Esophagus squamous epithelium (tissue), 5 donors: ENCODE results near the gene FKBP11. TPM values are rescaled to one million over a fixed set of nuclear protein-coding genes. Genes with fewer than 3 reads are reported as not detected.

ENCODE experiments used
- DNase-seq: peaks from one replicate; lab custom pipeline; 2025; lab: John Stamatoyannopoulos, UW
- H3K27ac ChIP-seq, 4 donors: fragments of 200-600 bp; sonication (generic); one replicate each; pipeline ENCODE4 v1.5.1; 2016 to 2019; ENCODE audit warnings: mild to moderate bottlenecking in 1 of 4
- H3K27me3 ChIP-seq, 4 donors: fragments of 200-600 bp; sonication (generic); 1 replicate in 3 of 4; 2 replicates in 1 of 4; pipeline versions ENCODE4 v1.5.1 to v1.6.0; 2017 to 2021; ENCODE audit warnings: antibody characterized with exemption in 1 of 4
- H3K36me3 ChIP-seq, 3 donors: fragments of 200-600 bp; sonication (generic); one replicate each; pipeline ENCODE4 v1.5.1; 2016 to 2019
- H3K4me1 ChIP-seq, 3 donors: fragments of 200-600 bp; sonication (generic); one replicate each; pipeline ENCODE4 v1.5.1; 2017 to 2019
- H3K4me3 ChIP-seq, 4 donors: fragments of 200-600 bp; sonication (generic); 1 replicate in 3 of 4; 2 replicates in 1 of 4; pipeline ENCODE4 v1.5.1; 2016 to 2019; ENCODE audit warnings: mild to moderate bottlenecking in 2 of 4, moderate library complexity in 1 of 4
- H3K9me3 ChIP-seq, 3 donors: fragments of 200-600 bp; sonication (generic); one replicate each; pipeline ENCODE4 v1.5.1; 2016 to 2019
- POLR2A ChIP-seq, 4 donors: fragments of 450-650 bp; IDR thresholded peaks; one replicate each; pipeline ENCODE4 v1.6.1; 2017; ENCODE audit warnings: antibody characterized with exemption in 4 of 4, mild to moderate bottlenecking in 4 of 4, moderate library complexity in 3 of 4
- WGBS, 2 donors: methylation state at CpG; one replicate each; pipeline ENCODE4 v1.1.5; 2018; 5-methylcytosine and 5-hydroxymethylcytosine counted together
- intact Hi-C: fragments of 100-400 bp; cut with DNase I; formaldehyde crosslinking; loops from one replicate; pipeline ENCODE4 v1.15.0; 2022
- total RNA-seq, 4 donors: library from RNA; depleted of rRNA; stranded (reverse); fragments of >200 nt; gene quantifications; one replicate each; pipeline ENCODE4 v1.1.0, GENCODE V29; 2016
- TF ChIP-seq, protein P1 (sequence below), 6 experiments: fragments of 450-650 bp in 4 of 6; fragments of 200-600 bp in 2 of 6; sonication (generic) in 2 of 6; IDR thresholded peaks; one replicate each; pipeline ENCODE4 v1.5.1; 2016 to 2019; ENCODE audit warnings: antibody characterized with exemption in 6 of 6, mild to moderate bottlenecking in 4 of 6, moderate library complexity in 4 of 6
- donor health status: DM: yes; HTN: yes; CAD: no.

Gene FKBP11
- total RNA-seq, 4 donors from 2014 or later: 9.5 to 28.6 (median 11.8) TPM

DNA sequence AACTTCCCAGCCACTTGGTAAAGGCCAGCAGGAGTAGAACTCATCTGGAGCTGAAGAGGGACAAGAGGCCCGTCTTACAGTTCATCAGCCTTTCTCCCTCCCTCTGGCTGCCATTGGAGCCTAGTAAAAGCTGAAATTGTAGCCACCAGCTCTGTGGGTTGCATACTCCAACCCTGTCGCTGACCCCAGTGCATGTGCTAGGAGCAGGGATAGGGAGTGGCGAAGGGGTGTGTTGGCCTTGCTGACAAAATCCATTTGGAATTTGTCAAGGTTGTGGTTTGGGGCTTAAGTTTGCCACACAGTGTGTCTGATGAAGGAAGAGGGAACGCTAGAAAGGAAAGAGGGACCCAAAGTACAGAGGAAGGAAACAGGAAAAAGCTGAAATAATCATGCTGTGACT is 36.0 kb upstream of the FKBP11 start:
- TF ChIP-seq, protein P1, sequence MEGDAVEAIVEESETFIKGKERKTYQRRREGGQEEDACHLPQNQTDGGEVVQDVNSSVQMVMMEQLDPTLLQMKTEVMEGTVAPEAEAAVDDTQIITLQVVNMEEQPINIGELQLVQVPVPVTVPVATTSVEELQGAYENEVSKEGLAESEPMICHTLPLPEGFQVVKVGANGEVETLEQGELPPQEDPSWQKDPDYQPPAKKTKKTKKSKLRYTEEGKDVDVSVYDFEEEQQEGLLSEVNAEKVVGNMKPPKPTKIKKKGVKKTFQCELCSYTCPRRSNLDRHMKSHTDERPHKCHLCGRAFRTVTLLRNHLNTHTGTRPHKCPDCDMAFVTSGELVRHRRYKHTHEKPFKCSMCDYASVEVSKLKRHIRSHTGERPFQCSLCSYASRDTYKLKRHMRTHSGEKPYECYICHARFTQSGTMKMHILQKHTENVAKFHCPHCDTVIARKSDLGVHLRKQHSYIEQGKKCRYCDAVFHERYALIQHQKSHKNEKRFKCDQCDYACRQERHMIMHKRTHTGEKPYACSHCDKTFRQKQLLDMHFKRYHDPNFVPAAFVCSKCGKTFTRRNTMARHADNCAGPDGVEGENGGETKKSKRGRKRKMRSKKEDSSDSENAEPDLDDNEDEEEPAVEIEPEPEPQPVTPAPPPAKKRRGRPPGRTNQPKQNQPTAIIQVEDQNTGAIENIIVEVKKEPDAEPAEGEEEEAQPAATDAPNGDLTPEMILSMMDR (IDR thresholded peaks at IDR 0.05): no peak
- 54 to 71% methylated on average over 3 to 4 of the region's 4 CpGs for WGBS, 2 donors
- H3K27ac ChIP-seq: no peak overlapping the region
- H3K4me1 ChIP-seq: peaks cover 4 to 16% (median 5%) of the 10 kb centered on the region in 3 donors
- no peaks in the 10 kb centered on the region for H3K36me3 ChIP-seq
- no peaks in the 10 kb centered on the region for H3K9me3 ChIP-seq
- no peak for DNase-seq
- H3K27me3 ChIP-seq: no peaks in the 10 kb centered on the region
- no peak overlapping the region for H3K4me3 ChIP-seq
- intact Hi-C loops: no loop called here

DNA sequence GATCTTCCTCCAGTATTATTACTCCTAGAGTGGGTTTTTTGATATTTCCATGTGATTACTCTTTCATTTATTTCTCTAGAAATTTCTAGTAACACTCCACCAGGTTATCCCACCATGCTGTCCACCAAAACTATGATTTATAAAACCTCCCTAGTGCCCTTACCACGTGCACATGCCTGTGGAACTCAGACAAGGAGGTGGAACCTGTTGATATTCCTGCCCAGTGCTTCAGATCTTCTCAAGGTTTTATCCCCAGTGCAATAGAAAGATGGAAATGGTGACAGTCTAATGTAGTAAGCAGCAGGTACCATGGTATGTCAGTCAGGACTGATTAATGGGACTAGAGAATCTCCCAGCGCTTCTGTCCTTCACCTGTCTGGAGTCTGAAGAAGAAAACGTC is 35.5 kb upstream of the FKBP11 start:
- peaks cover 8 to 21% (median 9%) of the 10 kb centered on the region in 3 donors for H3K4me1 ChIP-seq
- no peak for DNase-seq
- no peak for TF ChIP-seq POLR2A (IDR thresholded peaks at IDR 0.05)
- TF ChIP-seq, protein P1 (IDR thresholded peaks at IDR 0.05): no peak
- H3K36me3 ChIP-seq: no peaks in the 10 kb centered on the region
- intact Hi-C loops: no loop called here
- 67 to 83% methylated on average over 2 to 3 of the region's 3 CpGs for WGBS, 2 donors
- H3K9me3 ChIP-seq: no peaks in the 10 kb centered on the region
- no peak overlapping the region for H3K4me3 ChIP-seq
- H3K27ac ChIP-seq: no peak overlapping the region
- no peaks in the 10 kb centered on the region for H3K27me3 ChIP-seq

DNA sequence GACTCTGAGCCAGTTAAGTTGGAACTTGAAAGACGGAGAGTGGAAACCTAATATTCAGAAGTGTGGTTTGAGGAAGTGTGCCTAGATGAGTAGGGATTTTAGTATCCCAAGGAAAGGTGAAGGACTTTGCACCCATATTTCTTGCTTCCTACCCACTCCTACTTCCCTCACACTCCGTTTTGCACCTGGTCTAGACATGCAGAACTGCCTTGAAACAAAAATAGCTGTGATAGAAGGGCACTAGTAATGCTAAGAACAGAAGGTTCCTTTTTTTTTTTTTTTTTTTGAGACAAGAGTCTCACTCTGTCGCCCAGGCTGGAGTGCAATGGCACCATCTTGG is 32.7 kb upstream of the FKBP11 start:
- 0 to 23% methylated on average over 2 to 3 of the region's 3 CpGs for WGBS, 2 donors
- H3K4me3 ChIP-seq: peak overlapping the region in 3 of 4 donors; percentile 72 to 97 (median 95)
- H3K27ac ChIP-seq: peak overlapping the region; percentile 81 to 92 (median 86)
- no peaks in the 10 kb centered on the region for H3K9me3 ChIP-seq
- peaks cover 13 to 49% (median 15%) of the 10 kb centered on the region in 3 donors for H3K4me1 ChIP-seq
- intact Hi-C loops: no loop called here
- H3K27me3 ChIP-seq: no peaks in the 10 kb centered on the region
- TF ChIP-seq, protein P1 (IDR thresholded peaks at IDR 0.05): no peak
- no peak for TF ChIP-seq POLR2A (IDR thresholded peaks at IDR 0.05)
- H3K36me3 ChIP-seq: peaks cover 0 to 17% (median 0%) of the 10 kb centered on the region in 3 donors
- DNase-seq: no peak

DNA sequence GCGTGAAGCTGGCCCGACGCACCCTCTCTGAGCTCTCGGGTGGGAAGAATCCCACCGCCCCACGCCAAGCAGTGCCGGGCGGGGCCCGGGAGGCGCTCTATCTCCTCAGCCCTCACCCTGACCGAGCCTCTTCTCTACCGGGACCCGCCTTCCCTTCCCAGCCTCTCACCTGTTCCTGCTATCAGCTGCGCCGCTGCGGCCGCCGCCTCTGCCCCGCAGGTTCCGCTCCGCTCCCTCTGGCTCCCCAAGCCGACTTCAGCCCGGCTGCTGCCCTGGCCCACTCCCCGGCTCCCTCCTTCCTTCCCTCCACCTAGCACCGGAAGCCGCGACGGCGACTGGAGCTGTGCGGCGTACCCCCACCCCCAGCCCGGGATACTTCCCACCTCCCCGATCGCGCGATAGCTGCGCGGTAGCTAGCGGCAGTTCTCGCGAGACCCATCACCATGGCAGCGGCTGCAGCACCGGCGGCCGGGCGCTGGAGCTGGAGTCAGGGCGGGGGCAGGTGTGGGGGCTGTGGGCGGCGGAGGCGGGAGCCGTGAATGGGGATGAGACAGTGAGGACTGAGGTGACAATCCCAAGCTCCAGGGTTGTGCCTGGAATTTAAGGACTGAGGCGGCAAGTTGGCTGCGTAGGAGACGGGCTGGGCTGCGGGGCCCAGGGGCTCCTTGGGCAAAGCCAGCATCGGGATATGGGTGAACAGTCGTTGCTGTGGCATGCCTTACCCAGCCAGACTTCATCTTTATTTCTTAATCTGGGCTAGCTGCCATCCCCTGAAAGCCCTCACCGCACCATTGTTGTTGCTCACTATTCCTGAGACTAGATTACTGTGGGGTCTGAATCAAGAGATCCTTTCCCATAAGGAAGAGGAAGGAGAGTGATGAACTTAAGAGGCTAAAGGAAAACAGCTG is 32.1 kb upstream of the FKBP11 start, which contains the start of gene ARF3:
Gene ARF3 (minus strand): TSS at position 347 of the 908 bp plus-strand sequence. CDS start 16,392 bp downstream, outside the sequence.
- 0 to 1% methylated on average over 6 to 25 of the region's 58 CpGs for WGBS, 2 donors
- H3K27ac ChIP-seq: peak within 1 kb of the TSS; percentile 81 to 92 (median 86)
- intact Hi-C loops: no loop called here
- TF ChIP-seq, protein P1 (IDR thresholded peaks at IDR 0.05): no peak
- peak in 3 of 4 donors; percentile 24 to 70 (median 64) for TF ChIP-seq POLR2A (IDR thresholded peaks at IDR 0.05)
- H3K27me3 ChIP-seq: no peaks in the 10 kb centered on the region
- peaks cover 13 to 53% (median 15%) of the 10 kb centered on the region in 3 donors for H3K4me1 ChIP-seq
- H3K4me3 ChIP-seq: peak within 1 kb of the TSS; percentile 72 to 97 (median 94)
- DNase-seq: peak; percentile 58
- H3K36me3 ChIP-seq: peaks cover 0 to 23% (median 4%) of the 10 kb centered on the region in 3 donors
- H3K9me3 ChIP-seq: no peaks in the 10 kb centered on the region
